NT2/D1 (cell line): ENCODE measurements around the gene SNTG2.

ENCODE experiments used
- DNase-seq: peaks from one replicate; pipeline ENCODE4 v3.0.0-alpha.2; 2011; ENCODE audit warnings: low read depth, low spot score
- H3K27me3 ChIP-seq: 2 replicates; pipeline ENCODE4 v1.6.0; 2011; ENCODE audit warnings: mild to moderate bottlenecking; ENCODE audit not compliant: insufficient read length, insufficient read depth
- H3K36me3 ChIP-seq: 2 replicates; pipeline ENCODE4 v1.6.1; 2011; ENCODE audit warnings: mild to moderate bottlenecking, low read length, mixed read lengths; ENCODE audit not compliant: insufficient read depth, insufficient read length
- H3K4me1 ChIP-seq: 2 replicates; pipeline ENCODE4 v1.5.1; 2011; ENCODE audit not compliant: insufficient read depth, insufficient read length
- H3K4me3 ChIP-seq: 2 replicates; pipeline ENCODE4 v1.5.1; 2011; ENCODE audit warnings: low read depth; ENCODE audit not compliant: insufficient read length
- H3K9ac ChIP-seq: 2 replicates; pipeline ENCODE4 v1.6.0; 2011; ENCODE audit warnings: low read depth; ENCODE audit not compliant: insufficient read length
- H3K9me3 ChIP-seq: 2 replicates; pipeline ENCODE4 v1.5.1; 2011; ENCODE audit warnings: mild to moderate bottlenecking, low read length; ENCODE audit not compliant: insufficient read depth
- SUZ12 ChIP-seq: IDR thresholded peaks from 2 replicates; pipeline ENCODE4 v1.6.1; 2011; ENCODE audit not compliant: insufficient read length, insufficient read depth; ENCODE audit errors: extremely low read depth
- YY1 ChIP-seq: IDR thresholded peaks from 2 replicates; pipeline ENCODE4 v1.6.1; 2011; ENCODE audit not compliant: insufficient read length, insufficient read depth
- ZNF274 ChIP-seq: IDR thresholded peaks from 2 replicates; pipeline ENCODE4 v1.6.1; 2011; ENCODE audit warnings: mild to moderate bottlenecking, low read depth, low read length

Gene SNTG2

GRCh38 chr2:954687-955000, 4.0 kb downstream of the SNTG2 start:
- no peak for DNase-seq
- peaks cover 29% of the 10 kb centered on the region for H3K27me3 ChIP-seq
- H3K4me1 ChIP-seq, result no peaks in the 10 kb centered on the region
- H3K9ac ChIP-seq, result no peak overlapping the region
- no peak overlapping the region for H3K4me3 ChIP-seq
- TF ChIP-seq SUZ12 (no peak), ZNF274 (no peak), YY1 (no peak)
- no peaks in the 10 kb centered on the region for H3K36me3 ChIP-seq
- no peaks in the 10 kb centered on the region for H3K9me3 ChIP-seq

DNA sequence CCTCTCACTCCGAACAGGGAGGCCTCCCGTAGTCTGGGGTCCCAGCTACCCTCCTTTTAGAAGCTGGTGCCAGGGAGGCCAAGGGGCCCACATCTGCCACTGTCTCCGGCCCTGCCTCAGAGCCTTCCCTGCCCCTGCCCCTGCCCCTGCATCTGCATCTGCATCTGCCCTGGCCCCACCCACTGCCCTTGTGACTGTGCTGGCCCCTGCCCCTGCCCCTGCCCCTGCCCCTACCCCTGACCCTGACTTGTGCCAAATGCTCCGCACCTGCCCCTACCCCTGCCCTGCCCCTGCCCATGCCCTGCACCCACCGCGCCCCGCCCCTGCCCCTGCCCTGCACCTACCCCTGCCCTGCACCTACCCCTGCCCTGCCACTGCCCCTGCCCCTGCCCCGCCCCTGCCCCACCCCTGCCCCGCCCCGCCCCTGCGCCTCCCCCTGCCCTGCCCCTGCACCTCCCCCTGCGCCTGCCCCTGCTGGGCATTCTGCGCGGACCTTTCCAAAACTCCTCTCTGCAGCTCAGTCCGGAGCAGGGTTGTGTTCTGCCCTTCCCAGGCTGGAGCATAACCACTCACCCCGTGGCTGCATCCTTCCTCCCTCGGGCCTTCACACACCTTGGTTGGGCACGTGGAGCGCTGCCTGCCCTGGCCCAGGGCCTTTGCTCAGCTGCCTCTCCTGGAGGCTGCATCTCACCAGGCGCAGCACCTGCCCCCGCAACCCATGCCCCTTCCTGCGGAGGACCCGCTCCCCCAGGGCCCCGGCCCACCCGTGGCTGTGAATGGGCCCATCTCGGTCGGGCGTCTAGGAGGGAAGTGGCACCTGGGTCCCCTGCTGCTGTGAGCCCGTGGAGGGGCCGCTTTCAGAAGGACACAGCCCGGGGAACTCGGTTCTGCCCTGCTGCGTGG, 5.4 kb downstream of the SNTG2 start:
- H3K9ac ChIP-seq, result no peak overlapping the region
- H3K4me1 ChIP-seq, result no peaks in the 10 kb centered on the region
- TF ChIP-seq SUZ12 (no peak), YY1 (no peak), ZNF274 (no peak)
- H3K36me3 ChIP-seq, result no peaks in the 10 kb centered on the region
- H3K9me3 ChIP-seq, result no peaks in the 10 kb centered on the region
- H3K4me3 ChIP-seq, result no peak overlapping the region
- peaks cover 22% of the 10 kb centered on the region for H3K27me3 ChIP-seq
- no peak for DNase-seq

GRCh38 chr2:959457-959856, 8.8 kb downstream of the SNTG2 start:
- Histone ChIP-seq H3K4me1 (no peaks in the 10 kb centered on the region), H3K36me3 (no peaks in the 10 kb centered on the region), H3K9me3 (no peaks in the 10 kb centered on the region), H3K4me3 (no peak overlapping the region), H3K27me3 (no peaks in the 10 kb centered on the region), H3K9ac (no peak overlapping the region)
- TF ChIP-seq YY1, result no peak
- TF ChIP-seq SUZ12, result no peak
- no peak for TF ChIP-seq ZNF274
- no peak for DNase-seq

- TF ChIP-seq SUZ12, result no peak
- no peak for TF ChIP-seq ZNF274
- TF ChIP-seq YY1, result no peak
- Histone ChIP-seq H3K36me3 (no peaks in the 10 kb centered on the region), H3K4me3 (no peak overlapping the region)
These were observed 9.6 kb downstream of the SNTG2 start for GRCh38 chr2:960061-960736.

GRCh38 chr2:961786-962185, 11.1 kb downstream of the SNTG2 start:
- H3K9ac ChIP-seq, result no peak overlapping the region
- H3K27me3 ChIP-seq, result no peaks in the 10 kb centered on the region
- TF ChIP-seq YY1 (no peak), ZNF274 (no peak), SUZ12 (no peak)
- H3K36me3 ChIP-seq, result no peaks in the 10 kb centered on the region
- DNase-seq, result no peak
- H3K4me1 ChIP-seq, result no peaks in the 10 kb centered on the region
- H3K9me3 ChIP-seq, result no peaks in the 10 kb centered on the region
- H3K4me3 ChIP-seq, result no peak overlapping the region

More at GRCh38 chr2:960061-960736, 9.6 kb downstream of the SNTG2 start:
- no peak for DNase-seq
- Histone ChIP-seq H3K9ac (no peak overlapping the region), H3K9me3 (no peaks in the 10 kb centered on the region), H3K4me1 (no peaks in the 10 kb centered on the region), H3K27me3 (no peaks in the 10 kb centered on the region)

GRCh38 chr2:963876-964275, 13.2 kb downstream of the SNTG2 start:
- H3K4me3 ChIP-seq, result no peak overlapping the region
- DNase-seq, result no peak
- TF ChIP-seq YY1 (no peak), SUZ12 (no peak), ZNF274 (no peak)
- no peaks in the 10 kb centered on the region for H3K4me1 ChIP-seq
- H3K27me3 ChIP-seq, result no peaks in the 10 kb centered on the region
- no peaks in the 10 kb centered on the region for H3K9me3 ChIP-seq
- H3K9ac ChIP-seq, result no peak overlapping the region
- no peaks in the 10 kb centered on the region for H3K36me3 ChIP-seq

DNA sequence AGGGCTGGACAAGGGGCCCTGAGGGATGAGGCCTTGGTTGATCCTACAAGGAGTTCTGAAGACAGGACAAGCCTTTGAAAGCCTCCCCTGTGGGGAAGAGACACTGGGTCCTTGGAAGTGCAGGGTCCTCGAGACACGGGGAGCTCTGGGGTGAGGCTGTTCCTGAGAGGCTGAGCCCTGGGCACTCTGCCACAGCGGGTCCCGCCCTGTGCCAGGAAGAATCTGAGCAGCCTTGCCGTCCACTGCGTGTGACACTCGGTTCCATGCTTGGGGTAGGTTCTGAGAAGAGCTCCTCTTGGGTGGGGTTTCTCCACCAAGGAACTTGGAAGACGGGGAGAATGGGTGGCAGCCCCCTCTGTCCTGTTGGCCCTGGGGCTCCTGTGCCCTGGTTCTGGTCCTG, 13.9 kb downstream of the SNTG2 start:
- Histone ChIP-seq H3K4me1 (no peaks in the 10 kb centered on the region), H3K4me3 (no peak overlapping the region), H3K36me3 (no peaks in the 10 kb centered on the region), H3K9ac (no peak overlapping the region), H3K27me3 (no peaks in the 10 kb centered on the region), H3K9me3 (no peaks in the 10 kb centered on the region)
- TF ChIP-seq SUZ12 (no peak), ZNF274 (no peak), YY1 (no peak)
- DNase-seq, result no peak
